COLO829 (cell line): Measurements from ENCODE around the gene KCNJ11.
A peak's percentile ranks its signal among the peaks of the same experiment; 100 is the strongest.

Experiments
- DNase-seq: peaks from one replicate; pipeline ENCODE4 v3.0.0; 2012; ENCODE audit warnings: low spot score

The KCNJ11 gene

DNA sequence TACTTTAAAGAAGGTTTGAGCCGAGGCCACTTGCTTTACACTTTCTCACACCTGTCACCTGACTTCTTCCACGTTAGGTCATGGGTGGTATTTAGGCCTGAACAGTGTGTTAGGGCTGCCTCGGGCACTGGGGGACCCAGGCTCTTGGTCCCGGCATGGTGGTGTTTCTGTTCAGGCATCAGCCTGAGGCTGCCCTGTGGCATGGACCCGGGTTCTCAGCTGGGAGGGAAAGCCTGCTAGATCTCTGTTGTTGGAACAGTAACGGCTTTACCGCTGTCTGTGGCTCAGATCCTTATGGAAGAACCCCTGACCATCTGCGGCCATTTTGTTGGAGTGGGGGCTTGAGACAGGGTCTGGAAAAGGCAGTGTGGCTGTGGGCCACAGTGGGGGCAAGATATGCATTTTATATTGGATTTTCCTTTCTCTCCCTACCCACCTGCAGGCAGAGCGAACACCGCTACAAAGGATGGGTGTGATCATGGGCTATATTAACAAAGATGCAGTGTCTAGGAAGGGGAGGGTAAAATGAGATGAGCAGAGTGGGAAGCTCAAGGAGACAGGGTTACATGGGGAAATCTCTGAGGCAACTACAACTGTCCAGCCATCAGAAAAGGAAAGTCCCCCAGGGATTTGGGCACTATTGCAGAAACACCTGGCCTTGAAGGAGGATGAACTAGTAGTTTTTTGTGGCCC, 1.6 kb upstream of the KCNJ11 start:
- DNase-seq: no peak

DNA sequence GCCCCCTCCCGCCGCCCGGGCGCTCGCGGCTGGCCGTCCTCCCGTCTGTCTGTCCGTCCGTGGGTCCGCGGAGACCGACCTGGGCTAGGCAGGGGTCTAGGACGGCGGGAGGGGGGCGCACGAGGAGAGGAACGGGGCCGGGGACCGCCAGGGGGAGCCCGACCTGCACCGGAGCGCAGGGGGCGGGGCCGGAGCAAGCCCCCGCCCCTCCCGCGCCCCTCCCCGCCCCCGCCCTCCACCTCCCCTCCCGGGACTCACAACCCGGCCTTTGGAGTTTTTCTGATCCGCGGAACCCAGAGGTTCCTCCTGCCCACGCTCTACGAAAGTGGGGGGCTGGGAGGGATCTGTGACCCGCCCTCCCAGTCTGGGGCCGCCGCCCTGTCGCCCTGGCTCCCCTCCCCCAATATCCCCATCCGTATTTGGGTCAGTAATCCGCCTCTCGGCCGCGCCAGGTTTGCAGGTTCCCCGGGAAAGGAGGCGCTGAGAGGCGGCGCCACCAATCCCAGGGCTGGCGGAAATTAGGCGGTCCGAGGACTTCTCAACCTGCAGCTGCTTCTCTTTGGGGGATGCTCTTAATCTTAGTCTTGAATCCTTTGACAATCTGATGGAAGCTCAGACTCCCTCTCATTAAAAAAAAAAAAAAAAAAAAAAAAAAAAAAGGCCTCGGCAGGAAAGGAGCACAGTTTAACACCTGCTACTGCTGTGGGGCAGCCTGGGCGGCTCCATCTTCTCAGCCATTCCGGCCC, 925 bp upstream of the KCNJ11 start:
- peak; percentile 42 for DNase-seq

GRCh38 chr11:17387811-17388210, 648 bp downstream of the KCNJ11 start:
- DNase-seq: no peak

GRCh38 chr11:17387254-17387653, 1.2 kb downstream of the KCNJ11 start:
- no peak for DNase-seq

DNA sequence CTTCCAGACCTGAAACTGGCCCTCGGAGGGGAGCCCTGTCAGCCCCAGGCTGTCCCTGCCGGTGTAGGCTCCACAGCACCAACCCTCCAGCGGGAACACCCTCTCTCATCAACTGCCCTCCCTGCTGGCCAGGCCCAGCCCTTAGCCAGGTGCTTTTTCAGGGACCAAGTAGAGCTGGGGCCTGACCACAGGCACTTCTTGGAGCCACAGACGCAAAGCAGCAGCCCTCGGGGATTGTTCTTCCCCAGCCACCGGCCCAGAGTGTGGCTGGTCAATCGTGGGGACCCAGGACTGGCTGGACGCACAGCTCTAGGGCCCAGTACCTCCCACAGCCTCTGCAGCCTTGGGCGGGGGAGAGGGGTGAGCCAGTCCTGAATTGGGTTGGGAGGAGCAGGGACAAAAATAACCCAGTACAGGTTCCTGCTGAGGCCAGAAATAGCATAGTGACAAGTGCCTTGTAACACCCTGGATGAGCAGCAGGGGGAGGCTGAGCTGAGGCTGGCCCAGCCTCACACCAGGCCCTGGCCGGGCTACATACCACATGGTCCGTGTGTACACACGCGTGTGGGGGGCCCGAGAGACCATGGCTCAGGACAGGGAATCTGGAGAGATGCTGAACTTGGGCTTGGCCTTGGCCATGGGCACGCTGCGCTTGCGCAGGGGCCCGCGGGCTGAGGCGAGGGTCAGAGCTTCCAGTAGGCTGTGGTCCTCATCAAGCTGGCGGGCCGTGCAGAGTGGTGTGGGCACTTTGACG, 2.0 kb downstream of the KCNJ11 start:
- DNase-seq: peak; percentile 39

DNA sequence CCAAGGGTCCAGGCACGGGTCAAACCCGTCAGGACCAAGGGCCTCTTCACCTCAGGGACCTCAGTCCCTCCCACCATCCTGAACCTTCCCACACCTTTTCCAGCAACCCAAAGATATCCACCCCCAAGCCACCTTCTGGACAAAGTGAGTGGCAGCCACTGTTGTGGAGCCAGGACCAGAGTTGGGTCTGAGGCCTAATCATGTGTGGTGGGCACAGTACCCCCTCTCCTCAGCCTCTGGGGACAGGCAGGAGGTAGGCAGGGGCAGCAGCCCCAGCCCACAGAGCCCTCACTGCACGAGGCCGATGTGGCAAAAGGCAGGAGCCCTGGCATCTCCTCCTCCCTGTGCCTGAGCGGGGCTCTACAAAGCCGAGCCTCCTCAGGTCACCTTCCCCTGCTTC, 2.5 kb downstream of the KCNJ11 start:
- DNase-seq: no peak

GRCh38 chr11:17385492-17385891, 3.0 kb downstream of the KCNJ11 start:
- no peak for DNase-seq

GRCh38 chr11:17384002-17384511, 4.4 kb downstream of the KCNJ11 start:
- peak; percentile 31 for DNase-seq

DNA sequence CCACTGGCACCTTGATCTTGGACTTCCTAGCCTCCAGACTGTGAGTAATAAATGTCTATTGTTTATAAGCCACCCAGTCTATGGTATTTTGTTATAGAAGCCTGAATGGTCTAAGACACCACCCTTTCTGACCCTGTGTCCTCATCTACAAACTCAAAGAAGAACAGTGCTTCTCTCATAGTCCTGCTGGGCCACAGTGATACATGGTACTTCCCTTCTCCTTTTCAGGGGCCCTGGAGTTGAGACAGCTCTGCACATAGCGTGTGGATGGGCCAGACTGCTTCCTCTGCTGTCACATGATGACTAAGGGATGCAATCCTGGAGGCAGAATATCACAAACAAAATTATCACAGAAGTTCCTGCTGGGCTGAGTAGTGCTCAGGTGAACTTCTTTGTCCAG, 5.0 kb downstream of the KCNJ11 start:
- no peak for DNase-seq

GRCh38 chr11:17382046-17382728, 6.3 kb downstream of the KCNJ11 start:
- no peak for DNase-seq

DNA sequence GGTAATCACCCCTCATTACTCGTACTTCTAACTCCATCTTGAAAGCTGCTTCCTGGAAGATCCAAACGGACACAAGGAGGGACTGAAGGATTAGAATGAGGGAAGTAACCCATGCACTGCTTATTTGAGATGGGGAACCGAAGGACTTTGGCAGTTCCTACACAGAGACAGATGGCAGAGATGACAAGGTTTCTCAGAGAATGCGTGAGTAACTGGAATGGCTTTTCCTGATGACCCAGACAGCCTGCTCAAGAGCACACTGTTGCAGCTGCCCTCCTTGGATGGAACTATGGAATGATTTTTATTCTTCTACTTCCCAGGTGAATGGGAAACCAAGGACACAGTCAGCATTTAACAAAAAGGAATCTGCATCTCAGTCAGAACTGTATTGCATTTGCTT, 7.3 kb downstream of the KCNJ11 start:
- DNase-seq: no peak

DNA sequence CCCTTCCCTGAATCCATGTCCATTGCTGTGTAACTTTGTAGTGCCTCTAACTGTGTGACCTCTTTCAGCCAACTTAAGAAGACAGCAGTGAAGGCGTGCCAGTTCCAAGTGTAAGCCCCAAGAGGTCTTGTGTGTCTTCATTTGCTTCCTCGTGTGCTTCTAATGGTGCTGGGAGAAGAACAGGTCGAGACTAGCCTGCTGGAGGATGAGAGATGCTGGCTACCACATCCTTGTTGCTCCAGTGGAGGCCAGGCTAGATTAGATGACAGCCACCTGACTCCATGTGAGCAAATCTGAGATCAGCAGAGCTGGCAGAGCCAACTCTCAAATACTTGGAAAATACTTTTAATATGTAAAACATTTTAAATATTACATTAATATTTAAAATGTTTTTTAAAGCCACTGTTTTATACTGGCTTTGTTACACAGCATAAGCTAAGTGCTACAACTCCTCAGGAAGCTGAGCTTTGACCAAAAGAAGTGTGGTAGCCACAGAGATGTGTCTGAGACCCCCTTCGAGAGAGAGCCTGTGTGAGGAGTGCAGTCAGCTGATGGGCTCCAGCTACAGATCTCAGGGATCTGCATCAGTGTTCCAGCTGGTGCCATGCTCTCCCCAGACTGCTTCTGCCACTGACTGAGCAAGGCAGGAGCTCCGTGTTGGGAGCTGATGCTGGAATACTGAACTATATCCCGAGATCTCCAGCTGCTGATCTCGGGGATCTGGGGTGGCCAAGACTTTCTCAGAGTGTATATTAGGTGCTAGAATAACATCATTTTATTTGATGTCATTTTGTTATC, 8.9 kb downstream of the KCNJ11 start:
- DNase-seq: no peak

GRCh38 chr11:17378655-17379054, 9.8 kb downstream of the KCNJ11 start:
- DNase-seq: no peak

DNA sequence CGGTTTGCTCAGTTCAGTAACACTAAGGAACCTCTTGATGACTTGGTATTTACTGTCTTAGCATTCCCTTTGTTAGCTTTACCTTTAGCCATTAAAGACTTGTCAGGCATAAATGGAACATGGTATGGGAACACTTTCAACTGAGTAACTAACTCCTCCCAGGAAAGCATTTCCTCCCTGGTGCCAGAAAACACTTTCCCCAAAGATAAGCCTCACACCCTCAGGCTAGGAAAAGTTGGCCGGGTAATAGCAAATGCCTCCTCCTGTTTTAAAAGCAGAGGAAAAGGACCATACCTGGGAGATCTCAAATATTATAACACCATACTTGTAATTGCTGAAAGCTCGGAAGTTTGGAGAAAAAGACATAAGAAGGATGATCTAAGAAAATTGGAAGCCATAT, 12.0 kb downstream of the KCNJ11 start:
- DNase-seq: no peak

GRCh38 chr11:17375547-17375946, 12.9 kb downstream of the KCNJ11 start:
- DNase-seq: no peak

GRCh38 chr11:17371614-17372013, 16.8 kb downstream of the KCNJ11 start:
- DNase-seq: no peak

GRCh38 chr11:17369684-17370243, 18.7 kb downstream of the KCNJ11 start:
- DNase-seq: no peak

DNA sequence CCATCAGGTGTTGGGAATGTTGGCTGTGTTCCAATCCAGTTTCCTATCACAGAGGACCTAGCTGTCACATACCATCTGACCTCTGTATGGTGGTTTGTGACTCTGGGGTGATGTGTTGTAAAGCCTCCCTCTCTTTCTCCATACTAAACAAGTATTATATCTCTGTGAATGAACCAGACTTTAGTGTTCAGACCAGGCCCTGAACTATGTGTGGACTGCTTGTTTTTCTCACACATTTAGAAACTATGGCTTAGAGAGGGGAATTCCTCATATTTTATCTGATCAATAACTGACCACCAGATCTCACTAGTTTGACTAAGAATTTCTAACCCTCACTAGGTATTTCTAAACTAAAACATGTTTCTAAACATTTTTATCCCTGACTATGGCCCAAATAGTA, 19.4 kb downstream of the KCNJ11 start:
- no peak for DNase-seq

- DNase-seq: no peak
Measured at GRCh38 chr11:17368551-17368950, 19.9 kb downstream of the KCNJ11 start.

DNA sequence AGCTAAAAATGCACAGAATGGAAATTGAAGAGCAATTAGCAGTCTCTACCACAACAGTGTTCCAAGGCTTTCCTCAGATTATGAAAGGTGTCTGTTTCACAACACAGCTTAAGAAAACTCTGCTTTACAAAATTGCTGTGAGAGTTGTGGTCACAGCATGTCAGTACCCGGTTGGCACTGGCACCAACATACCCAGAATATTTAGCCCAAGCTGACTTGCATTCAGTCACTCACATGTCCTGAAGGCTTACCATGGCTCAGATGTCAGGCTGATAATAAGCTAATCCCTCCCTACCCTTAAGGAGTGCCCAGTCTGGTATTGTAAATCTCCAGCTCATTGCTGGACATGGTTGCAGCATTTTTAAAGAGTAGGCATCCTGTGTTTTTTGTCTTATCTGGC, 22.0 kb downstream of the KCNJ11 start:
- DNase-seq: no peak

DNA sequence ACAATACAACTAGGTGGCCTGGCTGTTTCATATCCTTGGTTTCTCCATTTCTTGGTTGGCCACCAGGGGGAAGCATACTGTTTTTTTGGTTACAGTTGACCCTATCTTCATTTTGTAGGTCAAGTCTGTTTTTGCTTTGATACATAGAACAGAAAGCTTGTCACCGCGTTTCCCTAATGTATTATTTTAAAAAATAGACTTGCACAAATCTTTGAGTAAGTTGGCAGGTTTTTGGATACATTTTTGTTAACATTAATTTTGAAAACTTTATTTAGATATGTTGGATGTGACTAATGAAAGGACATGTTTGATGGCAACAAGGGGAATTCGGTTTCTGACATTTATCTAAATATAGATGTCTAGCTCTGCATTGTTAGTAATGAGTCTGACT, 33.9 kb downstream of the KCNJ11 start:
- DNase-seq: peak; percentile 81
